Measurements from ENCODE around the gene GMDS. TPM values are rescaled to one million over a fixed set of nuclear protein-coding genes. Genes with fewer than 3 reads are reported as not detected.

The GMDS gene
- total RNA-seq, 1 experiment from 2014 or later, result 35.0 TPM

GRCh38 chr6:1705183-1705582 is 540.2 kb downstream of the GMDS start:
- no peaks in the 10 kb centered on the region for H3K9me3 Mint-ChIP-seq
- H3K4me3 Mint-ChIP-seq, result no peak overlapping the region
- DNase-seq (ENCODE audit: low spot score), result no peak
- ChIA-PET CTCF (interaction anchor here (1.5 kb wide), 1 partner anchor 18 kb away, joined by 4 read pairs; no protein-coding TSS in a partner anchor), POLR2A (no interaction called here)
- no peaks in the 10 kb centered on the region for H3K27me3 Mint-ChIP-seq (ENCODE audit: low read depth)
- no peak overlapping the region for H3K27ac Mint-ChIP-seq
- TF ChIP-seq RELA (CRISPR knock-in tag; IDR thresholded peaks at IDR 0.05; ENCODE audit: borderline replicate concordance) (no peak), USF1 (CRISPR knock-in tag; IDR thresholded peaks at IDR 0.05) (no peak), GABPB1 (CRISPR knock-in tag; IDR thresholded peaks at IDR 0.05) (no peak), AR (CRISPR knock-in tag; IDR thresholded peaks at IDR 0.05) (no peak), ZNF317 (CRISPR knock-in tag; IDR thresholded peaks at IDR 0.05; ENCODE audit: borderline replicate concordance, low read depth) (no peak), ZNF423 (CRISPR knock-in tag; IDR thresholded peaks at IDR 0.05) (no peak), RORB (CRISPR knock-in tag; IDR thresholded peaks at IDR 0.05) (no peak), GRHL2 (CRISPR knock-in tag; IDR thresholded peaks at IDR 0.05; ENCODE audit: insufficient replicate concordance, severe bottlenecking) (no peak), NR2C2 (CRISPR knock-in tag; IDR thresholded peaks at IDR 0.05) (no peak), FOXJ3 (CRISPR knock-in tag; IDR thresholded peaks at IDR 0.05; ENCODE audit: borderline replicate concordance) (no peak)
- no peak for ATAC-seq
- no peaks in the 10 kb centered on the region for H3K36me3 Mint-ChIP-seq
- H3K4me1 Mint-ChIP-seq, result peaks cover 2% of the 10 kb centered on the region; the same call in 1 of the 2 replicates

GRCh38 chr6:1704711-1705110 is 540.7 kb downstream of the GMDS start:
- H3K4me3 Mint-ChIP-seq, result no peak overlapping the region

More at GRCh38 chr6:1704711-1705110, 540.7 kb downstream of the GMDS start:
- ChIA-PET POLR2A (no interaction called here), CTCF (interaction anchor here (1.5 kb wide), 1 partner anchor 18 kb away, joined by 4 read pairs; no protein-coding TSS in a partner anchor)
- no peak for ATAC-seq
- no peak for TF ChIP-seq ZNF232 (CRISPR knock-in tag; IDR thresholded peaks at IDR 0.05)
- no peak for TF ChIP-seq USF2 (CRISPR knock-in tag; IDR thresholded peaks at IDR 0.05)
- TF ChIP-seq HMGXB4 (CRISPR knock-in tag; IDR thresholded peaks at IDR 0.05), result no peak
- TF ChIP-seq ZNF671 (CRISPR knock-in tag; IDR thresholded peaks at IDR 0.05), result no peak
- no peak for TF ChIP-seq ESRRA (CRISPR knock-in tag; IDR thresholded peaks at IDR 0.05; ENCODE audit: borderline replicate concordance)
- no peak for TF ChIP-seq ERG (CRISPR knock-in tag; IDR thresholded peaks at IDR 0.05)
- no peak for TF ChIP-seq NR1H2 (CRISPR knock-in tag; IDR thresholded peaks at IDR 0.05)
- no peak for TF ChIP-seq SMAD4 (CRISPR knock-in tag; IDR thresholded peaks at IDR 0.05)
- no peak for TF ChIP-seq AR (CRISPR knock-in tag; IDR thresholded peaks at IDR 0.05)
- no peak for TF ChIP-seq ZNF317 (CRISPR knock-in tag; IDR thresholded peaks at IDR 0.05; ENCODE audit: borderline replicate concordance, low read depth)
- TF ChIP-seq NR2C2 (CRISPR knock-in tag; IDR thresholded peaks at IDR 0.05), result no peak
- no peak for TF ChIP-seq ETV6 (CRISPR knock-in tag; IDR thresholded peaks at IDR 0.05)
- no peak for TF ChIP-seq ATF6 (CRISPR knock-in tag; IDR thresholded peaks at IDR 0.05)
- TF ChIP-seq NFE2L1 (CRISPR knock-in tag; IDR thresholded peaks at IDR 0.05), result no peak
- no peak for TF ChIP-seq ZMAT4 (CRISPR knock-in tag; IDR thresholded peaks at IDR 0.05)
- no peak for TF ChIP-seq SP1 (CRISPR knock-in tag; conservative IDR thresholded peaks at IDR 0.05)
- DNase-seq (ENCODE audit: low spot score), result no peak
- Mint-ChIP-seq H3K4me1 (peaks cover 2% of the 10 kb centered on the region; the same call in 1 of the 2 replicates), H3K9me3 (no peaks in the 10 kb centered on the region), H3K36me3 (no peaks in the 10 kb centered on the region), H3K27me3 (ENCODE audit: low read depth) (no peaks in the 10 kb centered on the region), H3K27ac (no peak overlapping the region)

Data from WTC11 (cell line).